GM12873 (cell line): Measurements from ENCODE around the gene SIK3.
A peak's percentile ranks its signal among the peaks of the same experiment; 100 is the strongest.

Experiments
- CTCF ChIP-seq: IDR thresholded peaks from 2 replicates; pipeline ENCODE4 v1.5.1; 2012; ENCODE audit warnings: low read depth, mild to moderate bottlenecking, moderate library complexity, low read length, control low read depth; ENCODE audit not compliant: insufficient read depth; ENCODE audit errors: missing control alignments

SIK3 gene

GRCh38 chr11:117098269-117099232 lies at the start of gene SIK3:
Gene SIK3, minus strand, starts transcription at chr11:117098428. Its CDS starts 13 bp downstream, at chr11:117098415.
- TF ChIP-seq CTCF = no peak

- TF ChIP-seq CTCF = no peak
These were observed 48.3 kb upstream of the SIK3 start for GRCh38 chr11:117146521-117146920.

GRCh38 chr11:117145393-117145761 lies 47.1 kb upstream of the SIK3 start:
- TF ChIP-seq CTCF = peak; percentile 21

GRCh38 chr11:117144477-117145392 lies 46.5 kb upstream of the SIK3 start:
- no peak for TF ChIP-seq CTCF

GRCh38 chr11:117143871-117144476 lies 45.7 kb upstream of the SIK3 start, which contains the start of gene PAFAH1B2:
Gene PAFAH1B2, plus strand, starts transcription at chr11:117144287. Its CDS starts 8,161 bp downstream, at chr11:117152448.
- TF ChIP-seq CTCF = no peak

GRCh38 chr11:117143390-117143789 lies 45.2 kb upstream of the SIK3 start:
- no peak for TF ChIP-seq CTCF

GRCh38 chr11:117134431-117134830 lies 36.2 kb upstream of the SIK3 start:
- TF ChIP-seq CTCF = no peak
